Measurements from ENCODE around the gene CMTR1.

The CMTR1 gene

GRCh38 chr6:37483252-37483901 is 50.4 kb downstream of the CMTR1 start:
- Histone ChIP-seq H3K9ac (ENCODE audit: low read length in 5 of 5) (no peak overlapping the region), H3K4me1 (ENCODE audit: control insufficient read depth in 5 of 5, insufficient read depth in 5 of 5, low read length in 5 of 5) (no peaks in the 10 kb centered on the region), H3K27ac (ENCODE audit: low read depth, low read length) (no peak overlapping the region), H3K4me3 (ENCODE audit: low read depth in 1 of 5, low read length in 5 of 5) (no peak overlapping the region), H3K9me3 (ENCODE audit: control insufficient read depth in 5 of 5, low read length in 5 of 5) (no peaks in the 10 kb centered on the region), H3K36me3 (ENCODE audit: control insufficient read depth in 5 of 5, insufficient read depth in 5 of 5, low read length in 5 of 5) (peaks cover 0 to 79% (median 57%) of the 10 kb centered on the region in 5 donors), H3K27me3 (ENCODE audit: control insufficient read depth in 5 of 5, insufficient read depth in 4 of 5, low read length in 5 of 5) (no peaks in the 10 kb centered on the region)

- no peaks in the 10 kb centered on the region for H3K27me3 ChIP-seq (ENCODE audit: control insufficient read depth in 5 of 5, insufficient read depth in 4 of 5, low read length in 5 of 5)
- H3K4me3 ChIP-seq (ENCODE audit: low read depth in 1 of 5, low read length in 5 of 5), result no peak overlapping the region
- no peaks in the 10 kb centered on the region for H3K4me1 ChIP-seq (ENCODE audit: control insufficient read depth in 5 of 5, insufficient read depth in 5 of 5, low read length in 5 of 5)
- H3K9ac ChIP-seq (ENCODE audit: low read length in 5 of 5), result no peak overlapping the region
- H3K9me3 ChIP-seq (ENCODE audit: control insufficient read depth in 5 of 5, low read length in 5 of 5), result no peaks in the 10 kb centered on the region
- peaks cover 0 to 73% (median 51%) of the 10 kb centered on the region in 5 donors for H3K36me3 ChIP-seq (ENCODE audit: control insufficient read depth in 5 of 5, insufficient read depth in 5 of 5, low read length in 5 of 5)
- H3K27ac ChIP-seq (ENCODE audit: low read depth, low read length), result no peak overlapping the region
Observed at GRCh38 chr6:37483917-37484785, 51.1 kb downstream of the CMTR1 start.

DNA sequence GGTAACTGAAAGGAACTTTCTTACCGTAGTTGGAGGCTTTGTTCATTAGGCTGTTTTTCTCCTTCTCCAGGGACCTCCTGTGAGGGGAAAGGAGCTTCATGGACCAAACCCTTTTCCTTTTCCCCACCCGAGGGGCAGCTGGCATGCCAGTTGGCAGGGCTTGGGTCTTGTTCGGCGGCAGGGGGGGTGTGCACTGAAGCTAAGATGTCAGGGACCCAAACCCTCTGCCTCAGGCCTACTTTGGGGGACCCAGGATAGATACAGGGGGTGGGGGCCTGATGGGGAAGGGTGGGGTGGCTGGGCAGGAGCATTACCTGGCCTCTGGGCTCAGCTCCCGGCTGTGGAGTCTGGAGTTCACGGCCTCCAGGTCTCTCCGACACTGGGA is 51.8 kb downstream of the CMTR1 start:
- H3K4me3 ChIP-seq (ENCODE audit: low read depth in 1 of 5, low read length in 5 of 5), result no peak overlapping the region
- no peak overlapping the region for H3K9ac ChIP-seq (ENCODE audit: low read length in 5 of 5)
- H3K36me3 ChIP-seq (ENCODE audit: control insufficient read depth in 5 of 5, insufficient read depth in 5 of 5, low read length in 5 of 5), result peaks cover 0 to 67% (median 45%) of the 10 kb centered on the region in 5 donors
- no peaks in the 10 kb centered on the region for H3K27me3 ChIP-seq (ENCODE audit: control insufficient read depth in 5 of 5, insufficient read depth in 4 of 5, low read length in 5 of 5)
- peaks cover 0 to 3% (median 0%) of the 10 kb centered on the region in 5 donors for H3K4me1 ChIP-seq (ENCODE audit: control insufficient read depth in 5 of 5, insufficient read depth in 5 of 5, low read length in 5 of 5)
- no peaks in the 10 kb centered on the region for H3K9me3 ChIP-seq (ENCODE audit: control insufficient read depth in 5 of 5, low read length in 5 of 5)
- H3K27ac ChIP-seq (ENCODE audit: low read depth, low read length), result no peak overlapping the region

DNA sequence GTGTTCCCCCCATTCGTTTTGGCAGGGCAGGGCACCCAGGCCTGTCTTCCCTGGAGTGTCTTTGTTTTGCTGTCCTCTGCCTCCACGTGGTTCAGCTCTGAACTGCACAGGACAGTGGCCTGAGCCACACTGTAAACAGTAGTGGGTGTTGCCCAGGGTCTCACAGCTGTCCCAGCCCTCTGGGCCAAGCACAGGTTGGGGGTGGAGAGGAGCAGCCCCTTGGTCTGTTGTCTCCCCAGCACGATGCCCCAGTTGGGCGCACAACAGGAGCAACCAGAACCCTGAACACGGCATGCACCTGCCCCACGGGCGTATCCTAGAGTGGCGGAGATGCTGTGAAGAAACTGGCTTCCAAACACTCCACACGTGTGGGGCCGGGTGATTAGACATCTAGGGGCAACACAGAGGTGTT is 52.3 kb downstream of the CMTR1 start:
- Histone ChIP-seq H3K4me3 (ENCODE audit: low read depth in 1 of 5, low read length in 5 of 5) (no peak overlapping the region), H3K27ac (ENCODE audit: low read depth, low read length) (no peak overlapping the region), H3K9me3 (ENCODE audit: control insufficient read depth in 5 of 5, low read length in 5 of 5) (no peaks in the 10 kb centered on the region), H3K9ac (ENCODE audit: low read length in 5 of 5) (no peak overlapping the region), H3K4me1 (ENCODE audit: control insufficient read depth in 5 of 5, insufficient read depth in 5 of 5, low read length in 5 of 5) (peaks cover 0 to 6% (median 3%) of the 10 kb centered on the region in 5 donors), H3K27me3 (ENCODE audit: control insufficient read depth in 5 of 5, insufficient read depth in 4 of 5, low read length in 5 of 5) (no peaks in the 10 kb centered on the region), H3K36me3 (ENCODE audit: control insufficient read depth in 5 of 5, insufficient read depth in 5 of 5, low read length in 5 of 5) (peaks cover 0 to 62% (median 39%) of the 10 kb centered on the region in 5 donors)

DNA sequence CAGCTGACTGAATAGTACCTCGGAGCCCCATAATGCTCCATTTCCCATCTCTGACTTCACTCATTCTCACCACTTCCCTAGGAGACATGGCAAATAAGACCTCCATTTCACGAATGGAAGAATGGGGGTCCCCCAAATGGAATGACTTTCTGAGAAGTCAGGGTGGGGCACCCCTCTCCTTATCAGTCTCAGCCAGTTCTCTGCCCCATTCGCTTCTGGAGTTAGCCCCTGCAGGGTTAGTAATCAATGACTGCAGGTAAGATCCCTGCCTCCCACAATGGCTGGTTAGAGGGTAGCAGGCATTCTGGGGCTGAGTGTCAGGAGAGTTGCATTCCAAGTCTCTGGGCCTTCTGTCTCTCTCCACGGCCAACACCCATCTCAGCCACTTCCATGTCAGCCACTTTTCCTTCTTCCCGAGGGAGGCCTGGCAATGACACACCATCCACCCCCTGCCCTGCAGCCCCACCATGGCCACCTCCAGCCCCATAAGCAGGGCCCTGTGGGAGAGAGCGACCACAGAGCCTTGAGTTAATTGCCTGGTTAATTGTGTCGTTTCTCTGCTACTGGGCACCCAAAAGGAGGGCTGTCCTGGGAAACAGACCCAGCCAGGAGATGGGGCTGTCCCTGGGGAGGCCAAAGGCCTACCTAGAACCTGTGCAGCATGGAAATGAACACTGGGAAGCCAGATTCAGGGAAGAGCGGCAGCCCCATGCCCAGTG is 53.3 kb downstream of the CMTR1 start:
- Histone ChIP-seq H3K9ac (ENCODE audit: low read length in 5 of 5) (no peak overlapping the region), H3K4me1 (ENCODE audit: control insufficient read depth in 5 of 5, insufficient read depth in 5 of 5, low read length in 5 of 5) (peaks cover 0 to 6% (median 3%) of the 10 kb centered on the region in 5 donors), H3K27ac (ENCODE audit: low read depth, low read length) (no peak overlapping the region), H3K4me3 (ENCODE audit: low read depth in 1 of 5, low read length in 5 of 5) (no peak overlapping the region), H3K27me3 (ENCODE audit: control insufficient read depth in 5 of 5, insufficient read depth in 4 of 5, low read length in 5 of 5) (no peaks in the 10 kb centered on the region), H3K36me3 (ENCODE audit: control insufficient read depth in 5 of 5, insufficient read depth in 5 of 5, low read length in 5 of 5) (peaks cover 0 to 52% (median 32%) of the 10 kb centered on the region in 5 donors), H3K9me3 (ENCODE audit: control insufficient read depth in 5 of 5, low read length in 5 of 5) (no peaks in the 10 kb centered on the region)

GRCh38 chr6:37487591-37488380 is 54.8 kb downstream of the CMTR1 start:
- Histone ChIP-seq H3K4me3 (ENCODE audit: low read depth in 1 of 5, low read length in 5 of 5) (no peak overlapping the region), H3K36me3 (ENCODE audit: control insufficient read depth in 5 of 5, insufficient read depth in 5 of 5, low read length in 5 of 5) (peaks cover 0 to 37% (median 17%) of the 10 kb centered on the region in 5 donors), H3K4me1 (ENCODE audit: control insufficient read depth in 5 of 5, insufficient read depth in 5 of 5, low read length in 5 of 5) (peaks cover 0 to 6% (median 3%) of the 10 kb centered on the region in 5 donors), H3K27ac (ENCODE audit: low read depth, low read length) (no peak overlapping the region), H3K27me3 (ENCODE audit: control insufficient read depth in 5 of 5, insufficient read depth in 4 of 5, low read length in 5 of 5) (no peaks in the 10 kb centered on the region), H3K9me3 (ENCODE audit: control insufficient read depth in 5 of 5, low read length in 5 of 5) (no peaks in the 10 kb centered on the region), H3K9ac (ENCODE audit: low read length in 5 of 5) (no peak overlapping the region)

DNA sequence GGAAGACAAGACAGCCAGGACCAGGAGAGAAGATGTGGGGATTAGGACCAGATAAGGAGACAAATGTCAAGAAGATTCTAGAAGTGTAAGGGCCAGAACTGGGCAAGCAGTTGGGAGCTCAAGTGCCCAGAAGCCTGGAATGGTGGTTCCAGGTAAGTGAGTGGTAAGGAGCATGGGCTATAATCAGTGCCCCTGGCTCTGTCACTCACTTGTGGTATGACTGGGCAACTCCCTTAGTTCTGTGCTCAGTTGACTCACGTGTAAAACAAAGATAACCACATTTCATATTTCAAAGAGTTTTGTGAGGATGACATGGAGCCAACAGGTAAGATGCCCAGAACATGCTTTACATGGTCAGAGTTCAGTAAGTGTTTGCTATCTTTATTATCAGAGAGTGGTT is 55.5 kb downstream of the CMTR1 start:
- peaks cover 0 to under 1% (median 0%) of the 10 kb centered on the region in 5 donors for H3K27me3 ChIP-seq (ENCODE audit: control insufficient read depth in 5 of 5, insufficient read depth in 4 of 5, low read length in 5 of 5)
- H3K9me3 ChIP-seq (ENCODE audit: control insufficient read depth in 5 of 5, low read length in 5 of 5), result no peaks in the 10 kb centered on the region
- H3K27ac ChIP-seq (ENCODE audit: low read depth, low read length), result no peak overlapping the region
- no peak overlapping the region for H3K4me3 ChIP-seq (ENCODE audit: low read depth in 1 of 5, low read length in 5 of 5)
- peaks cover 0 to 6% (median 3%) of the 10 kb centered on the region in 5 donors for H3K4me1 ChIP-seq (ENCODE audit: control insufficient read depth in 5 of 5, insufficient read depth in 5 of 5, low read length in 5 of 5)
- H3K9ac ChIP-seq (ENCODE audit: low read length in 5 of 5), result no peak overlapping the region
- peaks cover 0 to 30% (median 11%) of the 10 kb centered on the region in 5 donors for H3K36me3 ChIP-seq (ENCODE audit: control insufficient read depth in 5 of 5, insufficient read depth in 5 of 5, low read length in 5 of 5)

DNA sequence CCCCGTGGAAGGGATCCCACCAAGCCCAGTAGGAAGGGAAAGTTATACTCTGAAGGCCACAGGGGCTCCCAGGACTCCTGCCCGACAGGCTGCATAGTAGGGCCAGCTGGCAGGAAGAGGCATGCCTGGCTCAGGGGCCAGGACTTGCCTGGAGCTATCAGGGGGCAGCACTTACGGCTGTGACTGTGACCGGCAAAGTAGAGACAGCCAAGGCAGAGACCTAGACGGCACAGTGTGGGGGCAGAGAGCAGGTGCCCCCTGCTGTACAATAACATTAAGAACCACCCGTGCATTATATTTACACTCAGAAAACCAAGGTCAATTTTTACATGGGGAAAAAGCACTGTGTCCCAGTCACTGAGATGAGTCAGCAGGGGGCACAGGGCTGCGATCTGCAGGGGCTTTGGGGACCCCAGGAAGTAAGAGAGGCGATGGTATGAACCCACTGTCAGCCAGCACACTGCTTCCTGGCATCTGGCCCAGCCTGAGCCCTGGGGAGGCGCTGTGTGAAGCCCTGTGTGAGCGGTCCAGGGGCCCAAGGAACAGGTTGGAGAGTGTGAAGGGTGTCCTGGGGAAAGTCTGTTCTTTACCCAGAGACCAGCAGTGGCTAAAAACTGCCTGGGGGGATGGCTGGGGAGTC is 56.8 kb downstream of the CMTR1 start:
- no peaks in the 10 kb centered on the region for H3K9me3 ChIP-seq (ENCODE audit: control insufficient read depth in 5 of 5, low read length in 5 of 5)
- H3K4me1 ChIP-seq (ENCODE audit: control insufficient read depth in 5 of 5, insufficient read depth in 5 of 5, low read length in 5 of 5), result peaks cover 0 to 6% (median 3%) of the 10 kb centered on the region in 5 donors
- H3K9ac ChIP-seq (ENCODE audit: low read length in 5 of 5), result peak overlapping the region in 1 of 5 donors; percentile 11
- H3K27ac ChIP-seq (ENCODE audit: low read depth, low read length), result no peak overlapping the region
- H3K36me3 ChIP-seq (ENCODE audit: control insufficient read depth in 5 of 5, insufficient read depth in 5 of 5, low read length in 5 of 5), result peaks cover 0 to 23% (median 6%) of the 10 kb centered on the region in 5 donors
- peaks cover 0 to 2% (median 0%) of the 10 kb centered on the region in 5 donors for H3K27me3 ChIP-seq (ENCODE audit: control insufficient read depth in 5 of 5, insufficient read depth in 4 of 5, low read length in 5 of 5)
- no peak overlapping the region for H3K4me3 ChIP-seq (ENCODE audit: low read depth in 1 of 5, low read length in 5 of 5)
